Breast epithelium (tissue), 3 donors: Measurements from ENCODE around the gene VAT1L.

Experiments
- CTCF ChIP-seq, 3 donors: fragments of 450-650 bp; IDR thresholded peaks; one replicate each; pipeline ENCODE4 v1.5.1; 2016 to 2017; ENCODE audit warnings: antibody characterized with exemption in 3 of 3, mild to moderate bottlenecking in 3 of 3, moderate library complexity in 3 of 3
- POLR2A ChIP-seq: fragments of 450-650 bp; IDR thresholded peaks from one replicate; pipeline ENCODE4 v1.6.1; 2016; ENCODE audit warnings: antibody characterized with exemption, mild to moderate bottlenecking, moderate library complexity

GRCh38 chr16:77860953-77861352 lies 72.6 kb downstream of the VAT1L start:
- TF ChIP-seq POLR2A, result no peak
- no peak for TF ChIP-seq CTCF (IDR thresholded peaks at IDR 0.05)
